SK-N-MC (cell line): ENCODE measurements around the gene FBXO22.
"Not testable (repeated sequence)": the region's sequence is repeated elsewhere in the genome, so short reads cannot be mapped to it uniquely, and the experiment has no call there.

Source experiments
- DNase-seq: peaks from one replicate; pipeline ENCODE4 v3.0.0-alpha.2; 2011; ENCODE audit warnings: low read depth, low spot score
- H3K27ac ChIP-seq: fragments of 200-600 bp; sonication (generic); 2 replicates; pipeline ENCODE4 v1.5.1; 2016; ENCODE audit warnings: mixed run types
- H3K36me3 ChIP-seq: fragments of 200-600 bp; sonication (generic); 2 replicates; pipeline ENCODE4 v1.6.1; 2017; ENCODE audit warnings: antibody characterized with exemption, low read length, mixed read lengths; ENCODE audit not compliant: insufficient read depth
- H3K4me3 ChIP-seq: fragments of 200-600 bp; sonication (generic); 2 replicates; pipeline ENCODE4 v1.5.1; 2016
- H3K9ac ChIP-seq: fragments of 200-600 bp; sonication (generic); 2 replicates; pipeline ENCODE4 v1.8.0; 2017; ENCODE audit warnings: mixed run types, mixed read lengths; ENCODE audit not compliant: insufficient read length
- H3K9me3 ChIP-seq: fragments of 200-600 bp; sonication (generic); 2 replicates; pipeline ENCODE4 v1.6.1; 2017; ENCODE audit warnings: low read depth, mild to moderate bottlenecking, antibody characterized with exemption, low read length, moderate library complexity, mixed read lengths
- EZH2 ChIP-seq: fragments of 200-600 bp; sonication (generic); IDR thresholded peaks from one replicate; pipeline ENCODE4 v1.6.1; 2017; ENCODE audit warnings: antibody characterized with exemption
- FOXP2 ChIP-seq: optimal IDR thresholded peaks from 2 replicates; pipeline ENCODE3; 2011; ENCODE audit warnings: mild to moderate bottlenecking, moderate library complexity; ENCODE audit not compliant: insufficient read depth; ENCODE audit errors: extremely low read length, control extremely low read depth
- POLR2AphosphoS5 ChIP-seq: IDR thresholded peaks from 2 replicates; pipeline ENCODE4 v1.6.1; 2012; ENCODE audit warnings: mild to moderate bottlenecking, low read depth, low read length, borderline replicate concordance

Gene FBXO22

DNA sequence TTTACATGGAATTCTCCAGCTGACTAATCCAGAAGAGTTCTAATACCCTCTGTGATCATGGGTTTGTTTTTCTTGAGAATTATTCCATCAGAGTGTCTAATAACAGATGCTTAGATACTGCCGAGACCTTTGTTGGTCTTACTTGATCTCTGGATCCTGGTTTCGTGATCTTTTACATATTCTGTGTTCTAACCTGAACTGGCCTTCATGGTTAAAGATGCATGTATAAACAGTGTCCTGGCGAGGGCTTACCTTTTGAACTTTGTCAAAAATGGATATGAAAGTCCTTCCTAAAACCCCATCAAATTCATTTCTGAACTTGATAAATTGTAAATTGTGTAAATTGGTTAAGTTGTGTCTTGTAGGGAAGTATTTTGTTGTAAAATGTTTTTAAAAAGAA lies 35.7 kb upstream of the FBXO22 start:
- Histone ChIP-seq H3K9me3 (no peaks in the 10 kb centered on the region), H3K36me3 (peaks cover 6% of the 10 kb centered on the region; the same call in 1 of the 2 replicates), H3K9ac (no peak overlapping the region), H3K4me3 (no peak overlapping the region), H3K27ac (no peak overlapping the region)
- no peak for DNase-seq
- TF ChIP-seq POLR2AphosphoS5: no peak
- no peak for TF ChIP-seq EZH2
- no peak for TF ChIP-seq FOXP2

DNA sequence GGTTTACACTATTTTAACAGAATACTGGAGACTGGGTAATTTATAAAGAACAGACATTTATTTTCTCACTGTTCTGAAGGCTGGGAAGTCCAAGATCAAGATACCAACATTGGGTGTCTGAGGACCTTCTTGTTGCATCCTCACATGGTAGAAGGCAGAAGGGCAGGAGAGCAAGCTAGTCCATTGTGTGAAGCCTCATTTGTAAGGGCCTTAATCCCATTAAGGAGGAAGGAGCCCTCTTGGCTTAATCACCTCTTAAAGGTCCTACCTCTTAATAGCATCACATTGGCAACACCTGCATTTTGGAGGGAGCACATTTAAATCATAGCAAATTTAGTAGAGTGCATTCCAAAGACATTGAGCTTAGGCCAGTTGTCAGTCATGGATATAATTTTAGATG lies 34.2 kb upstream of the FBXO22 start:
- no peak overlapping the region for H3K4me3 ChIP-seq
- no peak for DNase-seq
- no peak for TF ChIP-seq POLR2AphosphoS5
- TF ChIP-seq FOXP2: no peak
- no peak for TF ChIP-seq EZH2
- H3K36me3 ChIP-seq: peaks cover 16% of the 10 kb centered on the region
- H3K9me3 ChIP-seq: no peaks in the 10 kb centered on the region
- no peak overlapping the region for H3K9ac ChIP-seq
- H3K27ac ChIP-seq: peak overlapping the region; percentile 32; the same call in 1 of the 2 replicates

DNA sequence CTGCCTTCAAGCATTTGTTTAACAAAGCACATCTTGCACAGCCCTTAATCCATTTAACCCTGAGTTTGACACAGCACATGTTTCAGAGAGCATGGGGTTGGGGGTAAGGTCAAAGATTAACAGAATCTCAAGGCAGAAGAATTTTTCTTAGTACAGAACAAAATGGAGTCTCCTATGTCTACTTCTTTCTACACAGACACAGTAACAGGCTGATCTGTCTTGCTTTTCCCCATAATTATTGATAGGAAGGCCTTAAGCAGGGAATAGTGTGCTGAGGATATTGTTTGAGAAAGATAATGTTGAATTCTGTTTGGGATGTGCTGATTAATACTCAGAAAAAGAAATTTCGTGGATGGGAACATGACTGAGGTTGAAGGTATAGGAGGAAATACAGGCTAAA lies 32.1 kb upstream of the FBXO22 start:
- not testable (repeated sequence) for H3K9ac ChIP-seq, H3K27ac ChIP-seq, H3K4me3 ChIP-seq, H3K9me3 ChIP-seq, DNase-seq
- H3K36me3 ChIP-seq: peaks cover 22% of the 10 kb centered on the region

DNA sequence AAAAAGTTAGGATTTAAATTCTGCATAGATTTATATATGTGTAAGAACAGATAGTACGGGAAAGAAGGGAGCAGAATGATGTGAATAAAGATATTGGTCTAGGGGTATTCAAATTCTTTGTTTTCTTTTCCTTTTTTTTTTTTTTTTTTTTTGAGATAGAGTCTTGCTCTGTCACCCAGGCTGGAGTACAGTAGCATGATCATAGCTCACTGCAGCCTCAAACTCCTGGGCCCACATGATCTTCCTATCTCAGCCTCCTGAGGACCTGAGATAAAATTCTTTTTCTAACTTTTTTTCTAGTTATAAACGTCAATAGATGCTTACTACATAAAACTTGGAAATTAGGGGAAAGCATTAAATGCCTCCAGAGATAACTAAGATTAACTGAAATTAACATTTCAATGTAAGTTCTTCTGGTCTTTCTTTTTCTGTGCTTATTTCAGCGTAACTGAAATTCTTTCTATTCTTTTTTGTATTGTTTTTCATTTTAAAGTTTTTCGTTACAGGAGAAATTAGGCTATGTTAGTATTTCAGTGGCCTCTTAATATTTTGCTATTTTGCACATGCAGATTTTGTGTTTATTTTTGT lies 31.2 kb upstream of the FBXO22 start:
- H3K27ac ChIP-seq: no peak overlapping the region
- no peak for TF ChIP-seq FOXP2
- no peak for TF ChIP-seq POLR2AphosphoS5
- TF ChIP-seq EZH2: no peak
- peaks cover 22% of the 10 kb centered on the region for H3K36me3 ChIP-seq
- H3K9ac ChIP-seq: no peak overlapping the region
- DNase-seq: no peak
- no peaks in the 10 kb centered on the region for H3K9me3 ChIP-seq
- H3K4me3 ChIP-seq: no peak overlapping the region

DNA sequence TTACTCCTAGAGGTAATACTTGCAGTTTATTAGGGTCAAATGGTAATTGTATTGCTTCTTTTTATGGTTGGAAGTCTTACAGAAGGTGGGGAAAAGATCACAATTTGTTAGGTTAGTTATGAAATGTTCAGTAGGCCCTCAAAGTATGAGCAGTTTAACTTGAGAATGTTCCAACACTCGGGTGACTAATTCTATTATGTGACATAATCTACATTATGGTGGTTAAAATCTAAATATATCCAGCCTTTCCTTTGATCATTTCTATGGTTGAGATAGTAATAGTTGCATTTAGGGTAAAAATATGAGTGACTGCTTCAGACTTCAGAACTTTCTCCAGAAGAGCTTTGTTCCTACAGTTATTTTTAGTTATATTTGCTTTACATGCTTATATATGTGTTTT lies 19.6 kb upstream of the FBXO22 start:
- TF ChIP-seq POLR2AphosphoS5 (no peak), FOXP2 (no peak), EZH2 (no peak)

DNA sequence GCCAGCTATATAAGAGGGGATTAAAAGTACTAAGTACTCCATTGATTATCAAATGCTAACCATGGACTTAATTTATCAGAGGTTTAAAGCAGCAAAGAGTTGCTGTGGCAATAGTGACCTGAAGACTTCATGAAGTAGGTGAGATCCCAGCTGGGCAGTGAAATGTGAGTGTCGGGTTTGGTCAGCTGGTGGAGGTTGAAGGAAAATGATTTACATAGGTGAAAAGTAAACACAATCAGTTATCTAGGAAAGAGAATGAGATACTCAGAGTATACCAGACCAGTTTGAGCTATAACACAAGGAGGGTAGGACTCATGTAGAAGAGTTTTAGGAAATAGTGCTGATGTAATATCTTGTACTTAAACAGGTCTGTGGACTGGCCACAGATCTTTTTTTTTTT lies 16.5 kb upstream of the FBXO22 start:
- H3K4me3 ChIP-seq: no peak overlapping the region
- DNase-seq: no peak
- H3K9ac ChIP-seq: no peak overlapping the region
- H3K36me3 ChIP-seq: no peaks in the 10 kb centered on the region; the same call in 1 of the 2 replicates
- no peak overlapping the region for H3K27ac ChIP-seq
- TF ChIP-seq EZH2 (no peak), FOXP2 (no peak), POLR2AphosphoS5 (no peak)
- H3K9me3 ChIP-seq: no peaks in the 10 kb centered on the region

More for the DNA sequence above, 19.6 kb upstream of the FBXO22 start:
- Histone ChIP-seq H3K4me3 (no peak overlapping the region), H3K36me3 (peaks cover 2% of the 10 kb centered on the region; the same call in 1 of the 2 replicates), H3K27ac (no peak overlapping the region), H3K9ac (no peak overlapping the region), H3K9me3 (no peaks in the 10 kb centered on the region)
- no peak for DNase-seq

DNA sequence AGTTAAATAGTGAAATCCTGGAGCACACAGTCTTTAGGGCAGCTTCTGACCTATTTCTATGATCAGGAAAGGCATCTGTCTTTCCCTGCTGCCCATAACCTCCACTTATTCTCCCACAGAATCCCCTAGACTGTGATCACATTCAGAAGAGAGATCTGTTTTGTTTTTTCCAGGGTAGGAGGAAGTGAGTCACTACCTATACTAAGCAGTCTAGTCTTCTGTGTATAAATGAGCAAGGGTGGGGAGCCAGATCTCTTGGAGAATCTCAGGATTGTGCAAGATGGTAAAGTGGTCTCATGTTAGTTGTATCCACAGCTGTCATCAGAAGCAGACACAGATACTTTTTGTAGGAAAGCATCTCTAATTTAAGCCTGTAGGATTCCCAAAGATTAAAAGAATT lies 11.8 kb upstream of the FBXO22 start:
- H3K36me3 ChIP-seq: peaks cover 3% of the 10 kb centered on the region; the same call in 1 of the 2 replicates
- H3K27ac ChIP-seq: no peak overlapping the region
- H3K4me3 ChIP-seq: no peak overlapping the region
- H3K9me3 ChIP-seq: no peaks in the 10 kb centered on the region
- TF ChIP-seq POLR2AphosphoS5: no peak
- TF ChIP-seq FOXP2: no peak
- no peak for TF ChIP-seq EZH2
- no peak for DNase-seq
- no peak overlapping the region for H3K9ac ChIP-seq

DNA sequence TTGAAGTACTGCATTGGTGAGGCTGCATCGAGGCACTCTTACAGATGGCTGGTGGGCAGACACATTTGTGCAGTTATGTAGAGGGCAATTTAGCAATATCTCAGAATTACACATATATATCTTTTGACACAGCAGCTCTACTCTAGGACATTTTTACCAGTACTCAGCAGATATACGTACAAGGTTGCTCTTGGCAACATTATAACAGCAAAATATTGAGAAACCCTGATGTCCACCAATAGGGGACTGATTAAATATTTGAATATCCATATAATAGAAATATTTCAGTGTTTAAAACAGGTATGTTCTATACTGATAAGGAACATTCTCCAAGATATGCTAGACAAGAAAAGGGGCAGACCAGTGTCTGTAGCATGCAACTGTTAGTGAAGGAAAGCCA lies 7.9 kb upstream of the FBXO22 start:
- Histone ChIP-seq H3K27ac (no peak overlapping the region), H3K36me3 (0 out of 2 replicates have a peak, but pooled peaks cover 3% of the 10 kb centered on the region), H3K4me3 (no peak overlapping the region), H3K9me3 (no peaks in the 10 kb centered on the region), H3K9ac (no peak overlapping the region)
- TF ChIP-seq POLR2AphosphoS5: no peak
- no peak for TF ChIP-seq FOXP2
- no peak for TF ChIP-seq EZH2
- no peak for DNase-seq

DNA sequence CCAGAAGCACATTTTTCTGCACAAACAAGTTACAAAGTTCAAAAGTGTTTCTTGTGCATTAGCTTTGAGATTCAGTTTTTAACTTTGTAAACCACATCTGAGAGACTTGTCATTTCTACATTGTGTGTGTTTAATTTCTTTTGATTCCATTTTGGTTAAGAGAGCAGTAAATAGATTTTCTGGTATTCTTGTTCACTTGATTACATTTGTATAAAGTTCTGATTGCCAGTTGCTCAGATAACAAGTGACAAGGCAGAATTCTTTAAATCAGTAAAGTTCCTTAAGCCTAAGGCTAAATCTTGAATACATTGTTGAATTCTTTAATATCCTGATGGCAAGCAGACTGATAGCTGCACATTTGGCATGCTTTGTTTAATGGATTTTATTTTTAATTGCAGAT lies 3.1 kb upstream of the FBXO22 start:
- H3K27ac ChIP-seq: no peak overlapping the region
- DNase-seq: no peak
- peaks cover 3% of the 10 kb centered on the region for H3K36me3 ChIP-seq
- H3K4me3 ChIP-seq: no peak overlapping the region
- no peak overlapping the region for H3K9ac ChIP-seq
- no peak for TF ChIP-seq POLR2AphosphoS5
- TF ChIP-seq EZH2: no peak
- no peak for TF ChIP-seq FOXP2
- H3K9me3 ChIP-seq: no peaks in the 10 kb centered on the region
